ENCODE measurements around the gene PRUNE1.
A peak's percentile ranks its signal among the peaks of the same experiment; 100 is the strongest.

The PRUNE1 gene, protein sequence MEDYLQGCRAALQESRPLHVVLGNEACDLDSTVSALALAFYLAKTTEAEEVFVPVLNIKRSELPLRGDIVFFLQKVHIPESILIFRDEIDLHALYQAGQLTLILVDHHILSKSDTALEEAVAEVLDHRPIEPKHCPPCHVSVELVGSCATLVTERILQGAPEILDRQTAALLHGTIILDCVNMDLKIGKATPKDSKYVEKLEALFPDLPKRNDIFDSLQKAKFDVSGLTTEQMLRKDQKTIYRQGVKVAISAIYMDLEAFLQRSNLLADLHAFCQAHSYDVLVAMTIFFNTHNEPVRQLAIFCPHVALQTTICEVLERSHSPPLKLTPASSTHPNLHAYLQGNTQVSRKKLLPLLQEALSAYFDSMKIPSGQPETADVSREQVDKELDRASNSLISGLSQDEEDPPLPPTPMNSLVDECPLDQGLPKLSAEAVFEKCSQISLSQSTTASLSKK

DNA sequence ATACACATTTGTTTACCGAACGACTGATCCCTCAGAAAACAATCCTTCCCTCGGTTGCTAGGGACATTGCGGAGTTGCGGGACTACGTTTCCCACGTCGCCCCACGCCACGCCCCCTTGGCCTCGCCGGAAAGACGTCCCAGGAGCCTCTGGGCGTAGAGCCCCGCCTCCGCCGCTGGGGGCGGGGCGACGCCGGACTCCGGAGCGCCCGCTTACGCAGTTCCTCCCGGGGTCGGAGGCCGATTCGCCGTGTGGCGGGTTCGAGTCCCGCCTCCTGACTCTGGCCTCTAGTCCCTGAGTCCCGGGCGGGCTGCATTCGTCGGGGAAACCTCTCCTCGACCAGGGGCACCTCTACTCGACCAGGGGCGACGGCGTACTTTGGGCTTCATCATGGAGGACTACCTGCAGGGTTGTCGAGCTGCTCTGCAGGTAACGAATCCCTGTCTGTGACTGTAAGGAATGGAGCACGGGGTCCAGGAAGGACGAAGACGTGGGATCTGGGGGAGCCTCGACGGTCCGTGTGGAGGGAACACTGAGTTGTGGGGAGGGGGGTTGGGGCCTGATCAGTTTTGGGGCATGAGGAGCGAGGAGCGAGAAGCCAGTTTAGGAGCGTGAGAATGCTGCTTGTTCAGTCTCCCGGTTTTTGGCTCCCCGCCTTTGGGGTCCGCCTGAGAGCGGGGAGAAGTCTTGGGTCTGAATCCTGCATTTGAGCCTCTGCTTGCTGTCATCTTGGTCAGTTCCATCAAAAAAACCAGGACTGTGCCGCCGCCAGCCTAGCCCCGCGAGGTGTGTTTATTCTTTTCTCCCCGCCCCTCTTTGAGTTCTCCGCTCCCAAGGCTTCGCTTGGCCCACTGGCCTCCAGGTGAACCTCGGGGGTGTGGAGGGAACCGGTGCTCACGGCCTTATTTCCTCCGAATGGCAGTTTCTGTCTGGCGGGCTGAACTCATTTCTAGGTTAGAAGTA is at the start of gene PRUNE1:
Gene PRUNE1, plus strand, starts transcription at position 206 of the 962 bp plus-strand sequence. Its CDS starts 184 bp downstream, at position 390.
- DNase-seq: peak; percentile 98

DNA sequence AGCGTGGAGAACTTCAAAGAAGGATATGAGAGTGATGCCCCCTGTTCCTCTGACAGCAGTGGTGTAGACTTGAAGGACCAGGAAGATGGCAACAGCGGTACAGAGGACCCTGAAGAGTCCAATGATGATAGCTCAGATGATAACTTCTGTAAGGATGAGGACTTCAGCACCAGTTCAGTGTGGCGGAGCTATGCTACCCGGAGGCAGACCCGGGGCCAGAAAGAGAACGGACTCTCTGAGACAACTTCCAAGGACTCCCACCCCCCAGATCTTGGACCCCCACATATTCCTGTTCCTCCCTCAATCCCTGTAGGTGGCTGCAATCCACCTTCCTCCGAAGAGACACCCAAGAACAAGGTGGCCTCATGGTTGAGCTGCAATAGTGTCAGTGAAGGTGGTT is 47.6 kb upstream of the PRUNE1 start:
- no peak for DNase-seq

DNA sequence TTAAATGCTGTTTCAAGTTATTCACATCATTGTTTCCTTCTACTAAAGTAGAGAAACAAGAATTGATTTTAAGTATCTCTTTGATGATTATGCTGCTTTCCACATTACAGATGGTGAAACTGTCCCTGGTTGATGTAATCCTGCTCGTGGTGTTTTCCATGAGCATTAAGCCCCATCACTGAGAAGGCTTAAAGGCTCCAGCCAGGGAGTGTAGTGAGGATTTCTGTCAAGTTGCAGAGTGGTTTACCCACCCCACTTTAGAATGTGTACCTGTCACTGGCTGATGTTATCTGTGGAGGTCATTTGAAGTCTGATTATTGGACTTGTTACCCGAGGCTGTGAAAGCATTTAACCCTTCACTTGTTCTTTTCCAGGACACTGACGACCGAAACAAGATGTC is 46.5 kb upstream of the PRUNE1 start:
- no peak for DNase-seq

DNA sequence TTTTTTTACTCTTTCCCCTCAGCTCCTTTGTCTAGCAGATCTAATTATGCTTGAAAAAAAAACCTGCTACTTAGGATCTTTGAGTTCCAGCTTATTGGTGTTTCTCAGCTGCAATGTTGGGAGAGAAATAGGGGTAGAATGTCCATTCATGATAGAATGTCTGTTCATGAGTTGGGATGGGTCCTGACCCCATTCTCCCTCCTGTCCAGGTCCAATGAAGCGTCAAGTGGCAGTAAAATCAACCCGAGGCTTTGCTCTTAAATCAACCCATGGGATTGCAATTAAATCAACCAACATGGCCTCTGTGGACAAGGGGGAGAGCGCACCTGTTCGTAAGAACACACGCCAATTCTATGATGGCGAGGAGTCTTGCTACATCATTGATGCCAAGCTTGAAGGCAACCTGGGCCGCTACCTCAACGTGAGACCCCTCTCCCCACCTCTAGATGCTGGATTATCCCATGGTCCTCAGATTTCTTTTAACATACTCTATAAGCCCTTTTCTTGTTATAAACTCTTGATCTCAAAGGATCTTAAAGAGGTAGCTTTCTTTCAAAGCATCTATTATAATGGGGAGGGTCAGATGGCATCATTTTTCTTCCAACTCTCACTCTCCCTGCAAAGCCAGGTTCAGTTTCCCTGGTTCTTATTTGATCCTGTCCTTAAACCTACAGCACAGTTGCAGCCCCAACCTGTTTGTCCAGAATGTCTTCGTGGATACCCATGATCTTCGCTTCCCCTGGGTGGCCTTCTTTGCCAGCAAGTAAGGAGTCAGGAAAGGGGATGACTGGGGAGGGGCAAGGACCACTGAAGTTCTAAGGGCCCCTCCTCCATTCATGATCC is 44.7 kb upstream of the PRUNE1 start:
- no peak for DNase-seq

DNA sequence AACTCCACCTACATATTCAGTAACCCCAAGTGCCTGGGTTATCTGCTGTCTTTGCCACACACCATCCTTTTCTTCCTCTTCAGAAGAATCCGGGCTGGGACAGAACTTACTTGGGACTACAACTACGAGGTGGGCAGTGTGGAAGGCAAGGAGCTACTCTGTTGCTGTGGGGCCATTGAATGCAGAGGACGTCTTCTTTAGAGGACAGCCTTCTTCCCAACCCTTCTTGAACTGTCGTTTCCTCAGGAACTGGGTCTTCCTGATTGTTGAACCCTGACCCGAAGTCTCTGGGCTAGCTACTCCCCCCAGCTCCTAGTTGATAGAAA is 44.1 kb upstream of the PRUNE1 start:
- no peak for DNase-seq

DNA sequence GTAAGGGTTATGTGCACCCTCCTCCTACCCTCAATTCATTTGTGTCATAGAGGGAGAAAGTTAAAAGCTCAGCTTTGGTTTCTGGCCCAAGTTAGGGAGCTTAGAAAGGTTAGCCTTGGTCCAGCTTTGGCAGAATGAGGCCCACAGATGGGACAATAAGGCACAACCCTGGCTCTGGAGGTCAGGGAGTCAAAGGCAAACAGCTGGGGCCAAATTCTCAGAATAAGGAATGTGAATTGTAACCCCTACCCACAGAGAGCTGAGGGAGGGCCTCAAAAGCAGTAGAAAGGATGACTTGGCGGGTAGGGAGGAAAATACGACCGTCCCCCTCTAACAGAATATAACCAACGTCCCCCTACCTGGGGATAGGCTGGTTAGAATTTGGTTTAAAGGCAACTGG is 42.6 kb upstream of the PRUNE1 start:
- no peak for DNase-seq

DNA sequence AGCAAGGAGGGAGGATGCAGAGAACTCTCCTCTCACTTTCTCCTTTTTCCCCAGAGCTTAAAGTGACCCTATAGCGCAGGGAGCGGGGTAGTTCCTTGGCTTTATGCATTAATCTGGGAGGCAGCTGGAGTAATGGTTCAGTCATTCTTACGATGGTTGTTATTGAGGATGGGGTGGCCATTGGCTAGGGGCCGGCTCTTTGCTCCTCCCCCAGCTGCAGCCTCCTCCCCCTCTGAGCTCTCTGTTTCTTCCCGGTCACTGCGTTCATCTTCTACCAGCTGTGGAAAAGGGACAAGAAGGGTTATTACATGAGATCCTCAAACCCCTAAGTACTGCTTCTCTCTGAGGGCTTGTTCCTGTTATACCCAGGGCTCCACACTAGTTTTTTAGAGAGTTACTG is 42.2 kb upstream of the PRUNE1 start:
- no peak for DNase-seq

DNA sequence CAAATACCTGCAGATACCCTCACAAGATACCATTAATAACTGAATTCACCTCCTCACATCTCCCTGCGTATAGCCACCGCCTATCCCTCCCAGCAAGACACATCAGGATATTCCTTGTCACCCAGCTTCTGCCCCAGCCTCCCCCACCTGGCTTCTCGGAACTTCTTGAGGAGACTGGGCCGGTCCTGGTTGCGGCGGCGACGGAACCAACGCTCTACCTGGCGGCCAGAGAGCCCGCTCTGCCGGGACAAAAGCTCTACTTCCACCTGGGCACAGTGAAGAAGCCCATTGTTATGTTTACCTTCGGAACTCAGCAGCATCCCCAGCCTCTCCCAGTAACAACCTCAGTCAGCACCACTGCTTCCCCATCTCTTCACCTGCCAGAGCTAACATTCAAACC is 40.3 kb upstream of the PRUNE1 start:
- DNase-seq: no peak

DNA sequence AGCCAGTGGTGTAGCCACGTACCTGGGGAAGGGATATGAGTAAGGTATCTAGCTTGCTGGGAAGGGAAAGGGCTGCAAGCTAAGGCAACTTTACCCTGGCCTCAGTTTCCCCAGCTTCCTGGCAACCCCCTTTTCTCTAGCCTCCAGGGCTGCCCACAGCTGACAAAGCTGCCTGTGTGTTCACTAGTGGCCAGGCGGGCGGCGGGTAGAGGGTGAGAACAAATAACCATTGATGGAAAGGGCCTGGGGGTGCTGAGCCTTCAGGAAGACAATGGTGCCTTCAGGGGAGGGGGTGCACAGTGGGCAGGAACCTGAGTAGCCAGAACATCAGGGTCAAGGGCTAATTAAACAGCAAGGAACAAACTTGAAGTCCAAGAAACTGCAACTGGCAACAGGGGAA is 39.8 kb upstream of the PRUNE1 start:
- DNase-seq: no peak

DNA sequence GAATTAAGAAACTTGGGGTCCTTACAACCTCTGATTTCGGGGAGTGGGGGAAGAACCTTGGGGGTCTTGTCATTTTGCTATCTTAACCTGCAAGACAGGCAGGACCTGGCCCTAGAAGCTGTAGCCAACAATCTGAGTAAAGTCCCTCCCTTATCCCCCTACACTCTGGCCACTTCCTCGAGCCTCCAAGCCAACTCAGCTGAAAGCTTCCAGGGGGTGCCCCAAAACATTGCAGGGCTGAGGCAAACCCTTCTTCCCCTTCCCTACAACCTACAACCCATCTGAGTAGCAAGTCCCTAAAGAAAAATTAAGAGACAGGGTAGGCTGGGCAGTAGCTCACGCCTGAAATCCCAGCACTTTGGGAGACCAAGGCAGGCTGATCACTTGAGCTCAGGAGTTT is 38.6 kb upstream of the PRUNE1 start:
- no peak for DNase-seq

DNA sequence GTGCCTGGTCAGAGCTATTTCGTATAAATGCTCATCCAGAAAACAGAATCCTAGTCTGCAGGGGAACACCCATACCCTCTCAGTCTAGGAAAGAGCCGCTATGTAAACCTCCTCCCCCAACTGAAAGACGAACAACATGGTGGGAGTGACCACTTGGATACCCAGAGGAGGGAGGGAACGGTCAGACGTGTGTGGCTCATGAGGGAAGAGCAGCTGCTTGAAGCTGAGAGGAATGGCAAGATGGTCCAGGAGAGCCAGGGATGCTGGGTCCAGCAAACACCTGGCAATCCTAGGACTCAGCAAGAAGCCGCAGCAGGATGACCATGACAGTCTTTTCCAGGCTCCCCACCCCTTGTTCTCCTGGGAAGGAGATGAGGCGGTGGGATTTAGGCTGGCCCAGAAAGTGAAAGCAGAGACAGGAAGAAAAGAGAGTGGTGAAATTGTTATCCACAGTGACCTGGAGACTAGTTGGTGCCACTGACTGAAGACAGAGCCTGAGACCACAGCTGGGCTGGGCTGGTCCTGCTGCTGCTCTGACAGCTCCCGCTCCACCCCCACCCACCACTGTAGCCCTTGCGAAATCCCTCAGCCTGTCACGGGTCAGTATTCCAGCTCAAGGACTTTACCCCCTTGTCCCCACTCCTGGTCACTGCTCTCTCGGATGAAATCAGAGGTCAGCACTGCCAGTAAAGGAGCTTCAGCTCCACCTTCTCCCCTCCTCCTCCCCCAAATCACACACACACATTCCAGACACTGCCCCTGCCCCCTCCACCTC is 37.3 kb upstream of the PRUNE1 start:
- DNase-seq: no peak

DNA sequence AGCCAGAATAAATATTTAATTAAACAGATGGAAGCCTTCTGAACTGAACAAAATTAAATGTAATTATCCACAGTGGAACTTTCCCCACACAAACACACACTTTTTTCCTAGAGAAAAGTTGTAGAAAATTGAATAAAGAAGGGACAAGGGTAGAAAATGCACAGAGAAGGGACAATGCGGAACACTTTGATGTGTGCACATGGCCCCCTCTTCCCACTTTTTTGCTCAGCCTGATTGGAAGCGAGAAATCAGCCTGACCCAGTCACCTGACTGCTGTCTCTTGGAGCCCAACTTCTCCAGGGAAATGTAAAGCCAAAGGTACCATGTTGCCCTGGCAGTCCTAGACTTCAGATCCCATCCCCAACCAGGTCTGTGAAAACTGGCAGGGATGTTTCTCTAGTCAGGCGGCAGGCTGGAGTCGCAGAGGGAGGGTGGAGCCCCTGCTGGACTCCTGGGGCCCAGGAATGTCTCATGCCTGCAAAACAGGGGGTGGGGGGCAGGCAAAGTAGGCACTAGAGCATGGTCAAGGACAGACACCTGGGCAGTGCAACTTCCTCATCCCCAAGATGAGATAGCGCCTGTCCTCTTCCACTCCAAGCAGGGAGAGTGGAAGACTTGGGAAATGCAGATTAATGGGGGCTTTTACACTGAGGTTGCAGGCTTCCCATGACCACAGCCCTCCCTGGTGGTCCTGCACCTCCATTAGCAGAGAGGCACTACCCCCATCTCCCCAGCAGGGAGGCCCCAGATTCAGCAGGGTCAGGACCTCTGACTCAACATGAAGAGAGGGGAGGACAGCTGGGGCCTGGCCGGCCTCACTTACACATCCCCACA is 36.4 kb upstream of the PRUNE1 start:
- peak; percentile 38 for DNase-seq

DNA sequence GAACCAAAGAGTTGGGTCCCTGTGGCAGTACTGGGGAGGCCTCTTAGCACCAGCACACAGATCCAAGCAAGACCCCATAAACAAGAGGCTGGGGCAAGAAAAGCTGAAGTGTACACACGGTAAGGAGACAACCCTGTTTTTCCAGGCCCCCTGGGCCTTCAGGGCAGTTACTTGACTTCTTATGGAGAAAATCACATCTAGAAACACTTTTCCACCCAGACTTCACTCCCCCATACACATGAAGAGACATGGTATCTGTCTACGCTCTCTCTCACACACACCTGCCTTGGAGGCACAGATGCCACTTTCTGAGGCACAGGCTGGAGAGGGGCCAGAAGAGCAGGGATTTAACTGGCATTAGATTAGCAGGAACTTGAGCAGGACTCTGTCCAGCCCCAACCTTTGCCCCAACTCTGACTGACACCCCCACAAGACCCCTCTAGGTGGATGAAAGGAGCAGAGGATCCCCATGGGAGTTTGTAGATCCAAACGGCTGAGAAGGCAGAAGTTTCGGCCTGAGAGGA is 35.8 kb upstream of the PRUNE1 start:
- peak; percentile 36 for DNase-seq

DNA sequence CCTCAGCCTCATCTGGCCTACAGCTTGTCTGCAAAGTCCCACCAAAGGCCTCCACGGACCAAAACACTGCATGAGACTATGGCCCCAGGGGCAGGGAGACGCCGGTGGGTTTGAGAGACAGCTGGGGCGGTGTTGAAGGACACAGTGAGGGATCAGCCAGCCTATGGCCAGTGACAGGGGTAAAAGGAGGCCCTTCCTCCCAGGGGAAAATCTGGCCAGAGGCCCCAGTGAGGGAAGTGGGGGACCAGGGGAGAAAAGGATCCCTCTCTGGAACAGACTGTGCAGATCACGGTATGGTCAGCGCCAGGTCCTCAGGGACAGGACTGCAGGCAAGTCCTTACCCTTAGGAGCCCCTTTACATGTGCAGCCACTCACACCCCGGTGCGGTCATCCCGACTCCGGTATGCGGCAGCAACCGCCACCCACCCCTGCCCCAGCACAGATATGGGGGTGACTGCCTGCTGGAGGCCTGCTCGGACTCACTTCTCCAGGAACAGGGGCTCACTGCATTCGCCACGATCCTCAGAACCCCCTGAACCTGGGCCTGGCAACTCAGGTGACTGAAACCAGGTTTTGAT is 34.9 kb upstream of the PRUNE1 start:
- peak; percentile 47 for DNase-seq

DNA sequence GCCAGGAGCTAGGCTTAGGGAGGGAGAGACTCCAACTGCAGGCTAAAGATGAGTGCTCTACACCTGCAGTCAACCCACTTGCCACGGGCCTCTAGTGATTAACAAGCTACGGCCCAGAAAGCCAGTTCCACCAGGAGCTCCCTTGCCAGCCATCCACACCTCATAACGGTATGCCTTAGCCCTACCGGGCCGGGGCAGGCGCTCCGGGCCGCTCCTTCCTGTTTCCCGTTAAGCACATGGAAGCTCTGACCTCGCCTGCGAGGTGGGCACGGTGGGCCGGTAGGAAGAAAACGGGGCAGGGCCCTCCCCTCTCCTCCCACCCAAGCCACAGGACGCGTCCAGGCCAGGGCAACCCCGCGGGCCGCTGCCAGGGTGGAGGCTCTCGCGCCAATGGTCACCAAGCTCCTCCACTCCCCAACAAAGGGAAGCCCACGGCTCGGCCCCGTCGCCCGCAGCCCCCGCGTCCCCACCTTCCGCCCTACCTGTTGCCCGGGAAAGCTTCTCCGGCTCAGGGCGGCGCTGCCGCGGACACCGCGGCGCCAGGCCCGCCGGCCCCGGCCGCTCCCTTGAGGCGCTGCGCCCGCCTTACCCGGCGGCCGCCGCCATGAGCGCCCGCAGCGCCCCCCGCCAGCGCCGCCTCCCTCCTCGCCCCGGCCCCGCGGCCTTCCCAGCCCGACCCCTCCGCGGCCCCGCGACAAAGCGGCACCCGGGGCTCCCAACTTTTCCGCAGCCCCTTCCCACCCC is 34.2 kb upstream of the PRUNE1 start:
- peak; percentile 75 for DNase-seq

DNA sequence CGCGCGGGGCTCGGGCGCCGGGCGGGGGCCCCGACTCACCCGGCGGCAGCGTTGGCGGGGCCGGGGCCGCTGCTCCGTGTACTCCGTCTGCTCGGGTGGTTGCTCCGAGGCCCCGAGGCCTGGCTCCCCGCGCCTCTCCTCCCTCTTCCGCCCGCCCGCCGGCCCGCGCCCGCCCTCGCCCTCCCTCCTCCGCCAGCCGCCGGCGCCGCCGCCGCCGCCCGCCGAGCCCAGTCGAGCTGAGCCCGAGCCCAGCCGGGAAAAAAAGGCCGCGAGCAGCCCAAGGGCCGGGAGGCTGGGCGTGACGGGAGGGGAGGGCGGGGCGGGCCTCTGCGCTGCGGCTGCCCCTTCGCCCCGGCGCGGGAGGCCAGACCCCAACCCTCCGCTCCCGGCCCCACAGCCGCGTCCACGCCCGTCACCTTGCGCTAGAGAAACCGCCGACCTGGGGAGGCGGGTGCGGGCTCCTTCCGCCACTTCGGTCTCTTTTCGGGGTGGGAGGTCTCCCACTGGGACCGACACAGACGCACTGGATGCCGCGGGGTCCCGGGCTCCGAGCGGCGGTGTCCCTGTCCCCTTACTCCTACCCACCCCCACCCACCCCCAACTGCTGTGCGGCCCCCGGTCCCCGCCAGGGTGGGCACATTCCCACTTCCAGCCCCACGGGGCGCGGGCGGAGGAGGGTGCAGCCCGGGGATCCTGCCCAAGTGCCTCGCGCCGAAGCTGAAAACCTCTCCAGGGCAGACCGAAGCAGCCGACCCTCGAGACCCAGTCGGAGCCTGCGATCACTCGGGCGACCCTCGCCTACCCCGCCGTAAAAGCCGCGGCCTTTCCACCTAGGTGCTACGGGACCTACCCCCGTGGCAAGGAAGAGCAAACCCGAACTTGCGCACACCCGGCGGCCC is 33.4 kb upstream of the PRUNE1 start, which contains the start of gene CERS2:
Gene CERS2, minus strand, starts transcription at position 256 of the 899 bp plus-strand sequence. CDS start 5,745 bp downstream, outside the sequence.
- DNase-seq: peak; percentile 92

DNA sequence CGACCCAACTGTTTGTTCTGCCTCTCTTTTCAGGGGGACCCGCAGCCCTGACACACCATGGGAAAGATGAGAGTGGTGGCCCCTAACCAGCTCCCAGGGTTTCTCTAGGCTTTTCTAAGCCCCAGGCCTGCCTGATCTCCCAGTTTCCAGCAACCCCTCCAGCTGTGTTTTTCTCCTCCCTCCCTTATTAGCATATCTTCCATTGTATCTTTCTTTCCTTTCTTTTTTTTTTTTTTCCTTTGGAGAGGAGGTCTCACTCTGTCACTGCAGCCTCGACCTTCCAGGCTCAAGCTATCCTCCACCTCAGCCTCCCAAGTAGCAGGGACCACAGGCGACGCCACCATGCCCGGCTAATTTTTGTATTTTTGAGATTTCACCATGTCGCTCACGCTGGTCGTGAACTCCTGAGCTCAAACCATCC is 31.8 kb upstream of the PRUNE1 start:
- DNase-seq: no peak

DNA sequence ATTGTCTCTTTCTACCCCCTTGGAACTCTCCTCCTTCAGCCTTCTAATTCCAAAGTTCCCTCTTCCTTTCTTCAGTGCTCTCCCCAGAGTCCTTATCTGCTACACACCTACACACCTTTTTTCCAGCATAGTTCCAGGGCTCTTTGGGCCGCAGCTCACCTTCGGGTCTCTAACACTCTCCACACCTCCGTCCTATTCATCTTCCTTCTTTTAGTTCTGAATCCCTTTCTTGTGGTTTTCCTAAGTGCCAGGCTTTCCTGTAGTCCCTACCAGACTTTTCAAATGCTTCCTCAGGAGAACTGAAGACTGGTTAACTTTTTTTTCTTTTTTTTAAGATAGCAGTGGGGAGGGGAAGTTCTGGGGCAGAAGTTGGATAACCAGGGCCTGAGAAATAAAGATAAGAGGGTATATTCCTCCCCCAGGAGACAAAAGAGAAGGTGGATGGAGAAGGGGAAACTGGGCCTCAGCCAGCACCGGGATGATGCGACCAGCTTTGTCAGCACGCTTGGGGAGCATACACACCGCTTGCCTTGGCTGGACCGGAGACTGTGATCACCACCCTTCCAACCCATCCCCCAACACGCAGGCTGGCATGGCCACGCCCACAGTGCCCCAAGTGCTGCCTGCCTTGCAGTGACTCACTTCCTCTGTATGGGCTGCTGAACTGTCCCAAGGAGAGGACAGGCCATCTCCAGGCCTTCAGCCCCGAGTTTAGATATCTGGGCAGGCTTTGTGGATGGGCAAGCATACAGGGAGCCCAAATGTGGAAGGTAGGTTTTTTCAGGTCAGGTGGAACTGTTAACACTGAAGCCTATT is 31.2 kb upstream of the PRUNE1 start:
- peak; percentile 34 for DNase-seq
